ENCODE data around the gene SRSF10.
"Not testable (repeated sequence)": the region's sequence is repeated elsewhere in the genome, so short reads cannot be mapped to it uniquely, and the experiment has no call there.

SRSF10 gene

DNA sequence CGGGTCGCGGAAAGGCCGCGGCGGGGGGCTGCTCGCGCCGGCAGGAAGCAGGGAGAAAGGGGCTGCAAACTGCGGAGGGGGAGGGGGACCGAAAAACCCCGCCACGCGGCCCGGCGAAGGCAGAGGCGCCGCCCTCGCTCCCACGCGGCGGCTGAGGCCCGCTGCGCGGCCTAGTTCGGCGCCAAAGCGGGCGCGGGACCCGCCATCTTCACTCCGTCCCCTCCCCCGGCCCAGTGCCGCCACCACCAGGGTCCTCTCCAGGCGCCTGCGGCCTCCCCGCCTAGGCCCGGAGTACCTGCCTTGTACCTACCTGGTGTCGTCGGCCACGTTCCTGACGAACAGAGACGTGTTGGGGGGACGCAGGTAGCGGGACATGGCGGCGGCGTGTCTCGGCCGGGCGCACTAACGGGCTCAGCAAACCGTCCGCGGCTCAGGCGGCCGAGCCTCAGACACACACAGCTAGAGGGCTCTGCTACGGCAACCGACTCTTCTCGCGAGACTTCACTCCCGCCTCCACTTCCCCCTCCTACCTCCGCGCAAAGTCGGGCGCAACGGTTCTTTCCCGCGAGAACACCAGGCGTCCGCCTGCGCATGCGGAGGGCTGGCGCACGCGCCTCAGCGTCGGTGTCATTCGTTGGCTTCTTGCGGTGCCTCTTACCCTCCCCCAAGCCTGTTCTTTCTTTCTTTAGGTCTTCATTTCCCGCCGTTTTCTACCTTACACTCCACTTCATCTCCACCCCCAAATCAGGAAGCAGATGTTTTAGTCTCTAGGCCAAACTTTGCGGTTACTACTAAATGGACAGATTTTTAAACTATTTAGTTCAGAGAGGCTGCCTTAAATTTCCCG is at the start of gene SRSF10:
TSS of gene SRSF10 (minus strand) at position 447 of the 847 bp plus-strand sequence. CDS start at position 375, 72 bp downstream.
- peak; percentile 98 for DNase-seq

- no peak for DNase-seq
Observed at GRCh38 chr1:24027838-24028468, 47.8 kb upstream of the SRSF10 start.

DNA sequence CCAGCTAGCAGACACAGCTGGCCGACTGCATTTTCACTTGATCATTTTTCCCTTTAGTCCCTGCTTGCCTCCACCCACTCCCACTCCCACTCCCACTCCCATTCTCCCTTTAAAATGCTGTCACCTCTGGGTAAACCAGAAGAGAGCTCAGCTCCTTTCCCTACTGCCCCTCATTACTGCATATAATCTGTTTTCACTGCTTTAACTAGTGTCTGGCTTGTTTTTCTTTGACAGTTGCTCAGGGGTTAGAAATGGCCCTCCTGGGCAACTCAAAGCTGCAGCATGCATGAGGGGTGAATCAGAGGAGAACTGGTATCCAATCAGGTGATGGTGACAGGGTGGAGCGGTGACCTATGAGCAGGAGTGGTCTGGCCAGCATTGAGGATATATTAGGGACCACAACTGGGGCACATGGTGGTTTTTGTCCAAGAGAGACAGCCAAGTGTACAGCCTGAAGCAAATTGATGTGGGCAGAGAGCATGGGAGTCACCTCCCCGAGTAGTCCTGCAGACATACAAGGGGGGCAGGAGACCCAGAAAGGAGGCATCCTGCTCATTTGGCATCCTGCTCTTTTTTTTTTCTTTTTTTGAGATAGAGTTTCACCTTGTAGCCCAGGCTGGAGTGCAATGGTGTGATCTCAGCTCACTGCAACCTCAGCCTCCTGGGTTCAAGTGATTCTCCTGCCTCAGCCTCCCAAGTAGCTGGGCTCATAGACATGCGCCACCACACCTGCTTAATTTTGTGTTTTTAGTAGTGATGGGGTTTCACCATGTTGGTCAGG is 42.6 kb upstream of the SRSF10 start:
- no peak for DNase-seq

DNA sequence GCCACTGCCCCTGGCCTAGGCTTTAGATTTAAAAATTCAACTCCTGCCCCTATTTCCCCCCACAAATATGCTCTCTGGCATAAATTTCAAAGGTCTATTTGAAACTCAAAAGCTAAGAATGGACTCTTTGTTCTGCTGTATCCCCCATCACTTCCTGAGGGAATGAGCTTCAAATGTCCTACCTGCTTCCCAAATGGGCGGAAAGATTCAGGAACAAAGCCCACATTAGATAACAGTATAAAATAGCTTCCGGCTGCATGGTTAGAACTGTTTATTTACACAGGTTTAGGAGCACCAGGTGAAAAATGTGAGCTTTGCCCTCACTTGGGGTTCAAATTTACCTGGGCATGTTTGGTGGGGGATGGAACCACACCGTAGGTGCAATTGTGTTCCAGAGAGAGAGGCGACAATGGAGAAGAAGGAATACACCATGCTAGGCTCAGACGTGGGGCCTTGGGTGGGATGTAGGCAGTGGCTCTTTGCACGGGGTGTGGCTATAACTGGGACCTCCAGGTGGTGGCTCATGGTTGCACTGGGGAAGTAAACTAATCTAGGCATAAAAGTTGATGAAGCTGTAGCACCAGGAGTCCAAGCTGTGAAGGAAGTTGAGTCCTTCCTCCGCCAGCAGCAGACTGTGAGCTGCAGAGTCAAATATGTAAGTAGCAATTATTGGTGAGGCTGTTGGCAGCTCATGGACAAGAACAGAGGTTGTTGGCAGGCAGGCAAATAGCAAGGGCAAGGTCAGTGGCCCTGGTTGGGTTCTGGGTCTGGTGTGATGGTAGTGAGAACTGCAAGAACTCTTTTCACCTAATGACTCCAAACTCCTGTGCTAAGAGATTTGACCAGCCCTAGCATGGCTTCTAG is 41.5 kb upstream of the SRSF10 start:
- no peak for DNase-seq

DNA sequence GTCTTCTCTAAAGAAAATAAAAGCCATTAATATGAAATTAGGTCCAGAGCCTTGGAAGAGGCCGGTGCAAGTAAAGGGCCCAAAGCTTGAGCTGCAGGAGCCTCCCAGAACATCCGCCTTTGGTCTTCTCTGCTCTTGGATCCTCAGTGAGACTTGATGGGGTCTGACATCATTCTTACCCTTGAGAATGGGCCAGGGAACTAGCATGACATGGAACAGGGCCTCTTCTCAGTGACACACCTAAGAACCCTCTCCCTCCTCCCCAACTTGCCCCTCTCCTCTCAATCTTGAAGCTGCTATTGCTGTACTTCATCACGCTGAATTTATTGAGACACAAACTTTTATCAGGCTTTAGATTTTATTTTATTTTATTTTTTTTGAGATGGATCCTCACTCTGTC is 40.3 kb upstream of the SRSF10 start:
- DNase-seq = no peak

DNA sequence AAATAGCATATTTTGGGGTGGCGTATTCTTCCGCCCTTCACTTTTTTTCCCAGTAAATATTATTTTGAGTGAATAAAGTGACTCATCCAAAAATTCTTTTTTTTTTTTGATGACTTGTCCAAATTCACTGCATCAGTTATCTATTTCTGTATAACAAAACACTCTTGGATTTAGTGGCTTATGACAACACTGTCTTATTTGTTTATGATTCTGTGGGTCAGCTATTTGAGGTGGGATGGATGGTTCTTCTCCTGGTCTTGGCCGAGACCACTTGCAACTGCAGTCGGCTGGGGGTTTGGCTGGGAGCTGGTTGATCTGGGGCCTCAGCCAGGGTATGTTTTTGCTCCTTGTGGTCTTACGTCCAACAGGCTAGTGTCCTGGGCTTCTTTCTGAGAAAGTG is 39.9 kb upstream of the SRSF10 start:
- no peak for DNase-seq

DNA sequence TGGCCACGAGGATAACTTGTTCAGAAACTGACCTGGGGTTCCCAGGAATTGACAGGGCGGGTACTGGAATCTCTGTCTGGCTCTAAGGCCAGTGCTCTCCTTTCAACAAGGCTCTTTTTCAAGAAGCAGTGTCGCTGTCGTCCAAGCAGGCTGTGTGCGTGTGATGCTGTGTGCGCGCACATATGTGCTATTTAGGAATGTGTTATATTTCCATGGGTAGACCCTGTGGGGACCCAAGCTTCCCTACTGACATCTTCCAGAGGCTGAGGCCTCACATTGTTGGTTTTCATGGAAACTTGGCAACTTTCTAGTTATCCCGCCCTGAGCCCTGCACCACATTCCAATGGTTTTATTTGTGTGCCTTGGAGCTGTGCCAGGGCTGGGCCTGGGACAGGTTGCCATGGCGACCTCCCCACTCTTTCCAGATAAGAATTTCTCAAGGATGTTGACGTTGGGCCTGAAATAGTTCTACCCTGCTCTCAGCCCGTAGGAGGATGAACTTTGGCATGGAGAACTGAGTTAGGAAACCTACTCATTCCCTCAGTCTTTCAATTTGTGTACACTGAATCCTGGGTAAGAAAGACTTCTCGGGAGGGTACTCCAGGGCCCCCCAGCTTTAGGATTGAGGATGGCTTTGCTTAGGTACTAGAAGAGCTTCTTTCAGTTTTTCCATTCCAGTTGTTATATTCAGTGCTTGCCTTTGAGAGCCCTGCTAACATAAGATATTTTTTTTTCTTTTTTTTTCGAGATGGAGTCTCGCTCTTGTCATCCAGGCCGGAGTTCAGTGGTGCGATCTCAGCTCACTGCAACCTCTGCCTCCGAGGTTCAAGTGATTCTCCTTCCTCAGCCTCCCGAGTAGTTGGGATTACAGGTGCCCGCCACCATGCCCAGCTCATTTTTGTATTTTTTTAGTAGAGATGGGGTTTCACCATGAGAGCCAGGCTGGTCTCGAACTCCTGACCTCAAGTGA is 38.8 kb upstream of the SRSF10 start:
- DNase-seq = no peak

GRCh38 chr1:24015221-24016210 is 35.4 kb upstream of the SRSF10 start:
- no peak for DNase-seq

GRCh38 chr1:24012878-24013277 is 32.8 kb upstream of the SRSF10 start:
- DNase-seq = not testable (repeated sequence)

DNA sequence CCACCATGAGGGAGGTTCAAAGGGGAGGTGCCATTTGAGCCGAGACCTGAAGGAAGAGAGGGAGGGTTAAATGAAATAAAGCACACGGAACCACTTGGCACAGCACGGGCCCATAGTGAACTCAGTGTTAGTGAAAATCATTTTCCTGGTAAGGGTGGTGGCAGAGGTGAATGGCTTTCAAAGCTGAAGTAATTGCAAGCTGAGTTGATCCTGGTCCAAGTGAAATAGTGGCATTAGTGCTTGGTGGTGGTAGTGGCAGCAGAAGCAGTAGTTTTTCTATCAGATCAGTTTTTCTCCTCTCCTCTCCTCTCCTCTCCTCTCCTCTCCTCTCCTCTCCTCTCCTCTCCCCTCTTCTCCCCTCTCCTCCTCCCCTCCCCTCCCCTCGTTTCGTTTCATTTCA is 30.5 kb upstream of the SRSF10 start:
- no peak for DNase-seq

GRCh38 chr1:24009406-24009805 is 29.3 kb upstream of the SRSF10 start:
- DNase-seq = no peak

DNA sequence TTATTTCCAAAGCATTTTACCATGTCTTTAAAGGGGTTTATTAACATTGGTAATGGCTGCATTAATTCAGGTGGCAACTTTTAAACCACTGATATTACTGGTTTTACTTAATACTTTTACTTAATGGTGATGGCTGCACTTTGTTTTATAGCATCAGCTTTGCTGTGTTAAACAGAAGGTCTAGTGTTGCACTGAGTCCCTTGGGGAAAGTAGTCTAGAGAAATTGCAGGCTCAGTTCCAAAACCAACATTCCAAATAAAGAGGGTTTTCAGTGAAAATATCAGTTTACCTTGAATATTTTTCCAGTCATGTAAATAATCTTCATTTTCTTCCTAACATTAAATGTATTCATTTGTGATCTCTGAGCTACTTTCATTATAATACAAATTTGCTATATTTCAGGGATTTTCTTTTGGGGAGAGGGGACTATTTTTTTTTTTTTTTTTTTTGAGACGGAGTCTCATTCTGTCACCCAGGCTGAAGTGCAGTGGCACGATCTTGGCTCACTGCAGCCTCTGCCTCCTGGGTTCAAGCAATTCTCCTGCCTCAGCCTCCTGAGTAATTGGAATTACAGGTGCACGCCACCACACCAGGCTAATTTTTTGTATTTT is 28.6 kb upstream of the SRSF10 start:
- not testable (repeated sequence) for DNase-seq

DNA sequence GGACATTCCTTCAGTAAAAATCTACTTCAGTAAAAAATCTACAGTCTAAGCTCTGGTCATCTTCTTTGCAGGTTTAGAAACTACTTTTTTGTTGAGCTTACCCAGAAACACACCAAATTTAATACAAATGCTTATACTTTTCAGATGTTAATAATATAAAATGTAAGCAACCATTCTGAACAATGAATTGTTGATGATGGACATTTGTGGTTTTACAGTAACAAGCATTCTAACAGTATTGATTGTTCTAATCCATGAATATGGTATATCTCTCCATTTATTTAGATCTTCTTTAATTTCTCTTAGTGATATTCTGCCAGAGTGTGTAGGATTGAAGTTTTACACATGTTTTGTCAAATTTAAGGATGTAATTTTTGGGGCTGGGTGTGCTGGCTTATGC is 27.0 kb upstream of the SRSF10 start:
- no peak for DNase-seq

DNA sequence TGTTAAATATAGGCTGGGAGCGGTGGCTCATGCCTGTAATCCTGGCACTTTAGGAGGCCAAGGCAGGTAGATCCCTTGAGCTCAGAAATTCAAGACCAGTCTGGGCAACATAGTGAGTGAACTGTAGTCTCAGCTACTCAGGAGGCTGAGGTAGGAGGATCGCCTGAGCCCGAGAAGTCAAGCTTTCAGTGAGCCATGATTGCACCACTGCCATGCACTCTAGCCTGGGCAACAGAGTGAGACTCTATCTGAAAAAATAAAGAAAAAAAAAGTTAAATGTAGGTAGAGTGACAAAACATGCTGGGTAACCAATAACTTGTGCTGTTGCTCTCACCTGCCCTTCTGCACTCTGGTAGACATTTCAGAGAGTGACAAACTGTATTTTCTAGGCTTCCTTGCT is 25.0 kb upstream of the SRSF10 start:
- DNase-seq = no peak

- no peak for DNase-seq
Observed at GRCh38 chr1:24004132-24004531, 24.0 kb upstream of the SRSF10 start.

DNA sequence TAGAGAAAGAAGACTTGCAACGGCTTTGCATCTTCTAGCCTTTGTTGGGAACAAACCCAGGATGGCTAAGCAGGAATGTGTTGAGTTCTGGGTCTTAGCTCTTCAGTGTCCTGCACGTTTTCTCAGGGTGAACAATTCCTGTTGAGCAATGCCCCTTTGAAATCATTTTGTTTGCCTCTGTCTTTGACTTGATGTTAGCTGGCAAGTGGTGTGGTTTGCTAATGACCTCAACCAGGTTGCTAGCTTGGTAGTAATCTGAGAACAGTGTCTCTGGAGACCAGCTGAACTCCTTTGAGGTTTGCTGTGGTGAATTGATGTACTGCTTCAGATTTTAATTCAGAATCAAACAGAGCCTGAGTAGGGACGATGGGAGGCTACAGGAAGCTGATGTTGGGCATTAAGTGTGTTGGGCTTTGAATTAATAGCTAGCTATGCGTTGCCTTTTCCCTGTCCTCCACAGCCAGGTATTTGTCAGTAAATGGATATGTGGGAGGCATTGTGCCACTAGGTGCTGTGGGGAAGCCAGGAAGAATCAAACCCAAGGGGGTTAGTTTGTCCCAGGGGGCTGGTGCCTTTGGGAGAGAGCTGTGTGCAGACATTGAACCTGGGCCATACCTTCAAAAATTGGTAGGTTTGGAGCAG is 23.3 kb upstream of the SRSF10 start:
- no peak for DNase-seq

DNA sequence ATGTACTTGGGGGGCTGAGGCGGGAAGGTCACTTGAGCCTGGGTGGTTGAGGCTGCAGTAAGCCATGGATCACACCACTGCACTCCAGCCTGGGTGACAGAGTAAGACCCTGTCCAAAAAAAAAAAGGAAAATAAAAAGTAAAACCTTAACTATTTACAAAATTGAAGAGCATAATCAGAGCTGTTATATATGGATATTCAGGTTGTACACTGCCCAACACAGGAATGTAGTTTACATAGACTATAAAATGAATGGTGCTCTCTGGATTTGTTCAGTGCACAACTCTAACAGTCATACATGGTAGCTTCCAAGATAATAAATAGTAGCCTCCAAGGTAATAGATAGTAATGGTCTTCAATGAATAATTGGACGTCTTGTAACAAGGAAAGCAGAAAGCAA is 22.6 kb upstream of the SRSF10 start:
- DNase-seq = no peak

DNA sequence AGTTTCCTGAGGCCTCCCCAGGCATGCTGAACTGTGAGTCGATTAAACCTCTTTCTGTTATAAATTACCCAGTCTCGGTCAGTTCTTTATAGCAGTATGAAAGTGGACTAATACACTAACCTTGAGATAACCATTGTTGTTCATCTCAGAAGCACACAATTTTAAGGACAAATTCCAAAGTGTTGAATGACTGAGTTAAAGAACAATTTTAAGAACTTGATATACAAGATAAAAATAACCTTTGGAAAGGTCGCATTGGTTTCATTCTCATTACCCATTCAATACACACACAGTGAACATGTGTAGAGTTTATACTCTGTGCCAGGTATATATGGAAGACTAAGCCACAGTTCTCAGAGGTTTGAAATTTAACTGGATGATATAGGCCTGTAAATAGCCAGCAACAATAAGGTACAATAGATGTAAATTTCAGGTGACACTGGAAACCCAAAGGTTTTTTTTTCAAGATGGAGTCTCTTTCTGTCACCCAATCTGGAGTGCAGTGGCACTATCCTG is 19.1 kb upstream of the SRSF10 start:
- no peak for DNase-seq

DNA sequence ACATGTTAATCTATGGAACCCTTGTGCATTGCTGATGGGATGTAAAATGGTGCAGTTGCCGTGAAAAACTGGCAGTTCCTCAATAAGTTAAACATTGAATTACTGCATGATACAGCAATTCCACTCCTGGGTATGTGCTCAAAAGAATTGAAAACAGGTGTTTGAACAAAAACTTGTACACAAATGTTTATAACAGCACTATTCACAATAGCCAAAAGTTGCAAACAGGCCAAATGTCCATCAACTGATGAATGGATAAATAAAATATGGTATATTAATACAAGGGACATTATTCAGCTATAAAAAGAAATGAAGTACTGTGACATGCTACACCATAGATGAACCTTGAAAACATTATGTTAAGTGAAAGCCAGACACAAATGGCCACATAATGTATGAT is 17.7 kb upstream of the SRSF10 start:
- DNase-seq = no peak

Data from CD4-positive, alpha-beta T cell treated with Interferon gamma for 1 hour (primary cell).